Upper lobe of left lung (tissue), 4 donors: ENCODE results near the gene MIB2.

Experiments
- POLR2A ChIP-seq, 4 donors: fragments of 450-650 bp; IDR thresholded peaks; one replicate each; pipeline ENCODE4 v1.5.1; 2016 to 2017; ENCODE audit warnings: antibody characterized with exemption in 4 of 4, mild to moderate bottlenecking in 2 of 4
- POLR2AphosphoS5 ChIP-seq, 2 donors: sonication (generic); formaldehyde crosslinking; IDR thresholded peaks; one replicate each; pipeline ENCODE4 v1.5.1; 2017; ENCODE audit warnings: antibody characterized with exemption in 2 of 2
- TF ChIP-seq, protein P1 (sequence below), 6 experiments: fragments of 450-650 bp in 4 of 6; fragments of 200-600 bp in 2 of 6; sonication (generic) in 2 of 6; IDR thresholded peaks; one replicate each; pipeline ENCODE4 v1.5.1; 2016 to 2019; ENCODE audit warnings: antibody characterized with exemption in 6 of 6

DNA sequence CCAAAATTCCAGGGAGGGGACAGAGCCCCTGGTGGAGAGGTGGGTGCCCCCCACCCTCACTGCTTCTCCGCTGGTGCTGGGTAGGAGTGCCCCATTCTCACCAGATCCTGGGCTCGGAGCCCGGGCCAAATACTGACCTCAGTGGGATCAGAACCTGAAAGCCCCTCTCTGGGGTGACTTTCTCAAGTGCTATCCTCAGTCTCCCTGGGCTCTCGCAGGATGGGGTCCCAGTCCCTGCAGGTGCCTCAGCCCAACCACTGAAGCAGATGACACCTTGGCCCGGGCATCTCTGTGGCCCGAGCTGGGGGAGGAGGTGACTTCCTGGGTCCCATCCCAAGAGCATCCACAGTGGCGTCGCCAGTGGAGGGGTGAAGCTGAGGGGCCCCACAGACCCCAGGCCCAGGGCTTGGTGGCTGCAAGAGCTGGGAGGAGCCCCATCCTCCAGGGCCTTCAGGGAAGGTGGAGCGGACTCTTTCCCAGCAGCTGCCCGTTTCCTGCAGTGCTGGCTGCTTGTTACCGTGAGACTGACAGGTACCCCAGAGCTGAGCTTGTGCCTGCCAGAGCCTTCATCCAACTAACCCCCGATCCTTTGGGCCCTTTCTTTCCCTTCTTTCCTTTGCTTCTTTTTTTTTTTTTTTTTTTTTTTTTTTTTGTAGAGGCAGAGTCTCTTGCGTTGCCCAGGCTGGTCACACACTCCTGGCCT lies 11.5 kb upstream of the MIB2 start:
- TF ChIP-seq, protein P1, sequence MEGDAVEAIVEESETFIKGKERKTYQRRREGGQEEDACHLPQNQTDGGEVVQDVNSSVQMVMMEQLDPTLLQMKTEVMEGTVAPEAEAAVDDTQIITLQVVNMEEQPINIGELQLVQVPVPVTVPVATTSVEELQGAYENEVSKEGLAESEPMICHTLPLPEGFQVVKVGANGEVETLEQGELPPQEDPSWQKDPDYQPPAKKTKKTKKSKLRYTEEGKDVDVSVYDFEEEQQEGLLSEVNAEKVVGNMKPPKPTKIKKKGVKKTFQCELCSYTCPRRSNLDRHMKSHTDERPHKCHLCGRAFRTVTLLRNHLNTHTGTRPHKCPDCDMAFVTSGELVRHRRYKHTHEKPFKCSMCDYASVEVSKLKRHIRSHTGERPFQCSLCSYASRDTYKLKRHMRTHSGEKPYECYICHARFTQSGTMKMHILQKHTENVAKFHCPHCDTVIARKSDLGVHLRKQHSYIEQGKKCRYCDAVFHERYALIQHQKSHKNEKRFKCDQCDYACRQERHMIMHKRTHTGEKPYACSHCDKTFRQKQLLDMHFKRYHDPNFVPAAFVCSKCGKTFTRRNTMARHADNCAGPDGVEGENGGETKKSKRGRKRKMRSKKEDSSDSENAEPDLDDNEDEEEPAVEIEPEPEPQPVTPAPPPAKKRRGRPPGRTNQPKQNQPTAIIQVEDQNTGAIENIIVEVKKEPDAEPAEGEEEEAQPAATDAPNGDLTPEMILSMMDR (IDR thresholded peaks at IDR 0.05), result no peak
- no peak for TF ChIP-seq POLR2AphosphoS5 (IDR thresholded peaks at IDR 0.05)
- TF ChIP-seq POLR2A (IDR thresholded peaks at IDR 0.05), result no peak
